ENCODE results near the gene RNF17. TPM values are rescaled to one million over a fixed set of nuclear protein-coding genes. Genes with fewer than 3 reads are reported as not detected.
A peak's percentile ranks its signal among the peaks of the same experiment; 100 is the strongest.

RNF17 gene
- total RNA-seq, 1 donor from 2014 or later = 0.12 TPM

DNA sequence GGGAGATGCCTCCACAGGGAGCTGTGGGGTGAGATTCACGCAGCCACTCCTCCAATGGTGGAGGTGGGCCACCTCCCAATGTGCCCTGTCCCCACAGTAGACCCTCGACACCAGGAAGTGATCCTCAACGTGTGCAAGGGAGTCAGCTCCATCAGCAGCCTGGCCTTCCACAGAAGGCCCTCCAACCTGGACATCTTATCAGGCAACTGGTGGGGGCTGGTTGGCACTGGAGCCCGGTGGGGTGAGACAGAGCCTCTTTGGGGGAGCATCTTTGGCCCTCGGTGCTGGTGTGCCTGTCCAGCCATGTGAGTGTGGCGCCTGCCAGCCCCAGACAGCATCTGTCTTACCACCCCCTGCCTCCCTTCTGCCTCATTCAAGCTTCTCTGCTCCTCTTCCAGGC is 19.7 kb upstream of the RNF17 start:
- Mint-ChIP-seq H3K27me3 (peaks cover 66% of the 10 kb centered on the region), H3K4me1 (ENCODE audit: unreplicated experiment) (peaks cover 8% of the 10 kb centered on the region), H3K36me3 (no peaks in the 10 kb centered on the region), H3K9me3 (no peaks in the 10 kb centered on the region), H3K4me3 (no peak overlapping the region), H3K27ac (no peak overlapping the region)
- TF ChIP-seq, protein P1, sequence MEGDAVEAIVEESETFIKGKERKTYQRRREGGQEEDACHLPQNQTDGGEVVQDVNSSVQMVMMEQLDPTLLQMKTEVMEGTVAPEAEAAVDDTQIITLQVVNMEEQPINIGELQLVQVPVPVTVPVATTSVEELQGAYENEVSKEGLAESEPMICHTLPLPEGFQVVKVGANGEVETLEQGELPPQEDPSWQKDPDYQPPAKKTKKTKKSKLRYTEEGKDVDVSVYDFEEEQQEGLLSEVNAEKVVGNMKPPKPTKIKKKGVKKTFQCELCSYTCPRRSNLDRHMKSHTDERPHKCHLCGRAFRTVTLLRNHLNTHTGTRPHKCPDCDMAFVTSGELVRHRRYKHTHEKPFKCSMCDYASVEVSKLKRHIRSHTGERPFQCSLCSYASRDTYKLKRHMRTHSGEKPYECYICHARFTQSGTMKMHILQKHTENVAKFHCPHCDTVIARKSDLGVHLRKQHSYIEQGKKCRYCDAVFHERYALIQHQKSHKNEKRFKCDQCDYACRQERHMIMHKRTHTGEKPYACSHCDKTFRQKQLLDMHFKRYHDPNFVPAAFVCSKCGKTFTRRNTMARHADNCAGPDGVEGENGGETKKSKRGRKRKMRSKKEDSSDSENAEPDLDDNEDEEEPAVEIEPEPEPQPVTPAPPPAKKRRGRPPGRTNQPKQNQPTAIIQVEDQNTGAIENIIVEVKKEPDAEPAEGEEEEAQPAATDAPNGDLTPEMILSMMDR (conservative IDR thresholded peaks at IDR 0.05) = no peak
- DNase-seq (ENCODE audit: extremely low spot score, unreplicated experiment) = no peak

DNA sequence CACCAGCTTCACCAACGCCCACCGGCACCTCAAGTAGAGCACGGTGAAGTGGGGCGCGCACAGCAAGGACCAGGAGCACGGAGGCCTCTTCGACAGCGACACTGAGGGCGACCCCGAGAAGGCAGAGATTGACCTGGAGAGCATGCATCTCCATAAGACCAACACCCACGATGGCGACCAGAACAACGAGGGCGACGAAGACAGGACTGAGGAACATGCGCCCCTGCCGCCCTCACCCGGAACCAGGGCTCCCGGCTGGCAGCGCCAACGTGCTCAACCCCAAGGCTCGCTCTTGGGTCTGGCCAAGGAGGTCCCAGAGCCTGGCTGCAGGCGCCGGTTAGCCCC is 18.5 kb upstream of the RNF17 start:
- H3K36me3 Mint-ChIP-seq = no peaks in the 10 kb centered on the region
- no peak for DNase-seq (ENCODE audit: extremely low spot score, unreplicated experiment)
- H3K9me3 Mint-ChIP-seq = no peaks in the 10 kb centered on the region
- peak overlapping the region; percentile 39 for H3K4me3 Mint-ChIP-seq
- peaks cover 8% of the 10 kb centered on the region for H3K4me1 Mint-ChIP-seq (ENCODE audit: unreplicated experiment)
- TF ChIP-seq, protein P1 (conservative IDR thresholded peaks at IDR 0.05) = no peak
- peaks cover 79% of the 10 kb centered on the region for H3K27me3 Mint-ChIP-seq
- no peak overlapping the region for H3K27ac Mint-ChIP-seq

DNA sequence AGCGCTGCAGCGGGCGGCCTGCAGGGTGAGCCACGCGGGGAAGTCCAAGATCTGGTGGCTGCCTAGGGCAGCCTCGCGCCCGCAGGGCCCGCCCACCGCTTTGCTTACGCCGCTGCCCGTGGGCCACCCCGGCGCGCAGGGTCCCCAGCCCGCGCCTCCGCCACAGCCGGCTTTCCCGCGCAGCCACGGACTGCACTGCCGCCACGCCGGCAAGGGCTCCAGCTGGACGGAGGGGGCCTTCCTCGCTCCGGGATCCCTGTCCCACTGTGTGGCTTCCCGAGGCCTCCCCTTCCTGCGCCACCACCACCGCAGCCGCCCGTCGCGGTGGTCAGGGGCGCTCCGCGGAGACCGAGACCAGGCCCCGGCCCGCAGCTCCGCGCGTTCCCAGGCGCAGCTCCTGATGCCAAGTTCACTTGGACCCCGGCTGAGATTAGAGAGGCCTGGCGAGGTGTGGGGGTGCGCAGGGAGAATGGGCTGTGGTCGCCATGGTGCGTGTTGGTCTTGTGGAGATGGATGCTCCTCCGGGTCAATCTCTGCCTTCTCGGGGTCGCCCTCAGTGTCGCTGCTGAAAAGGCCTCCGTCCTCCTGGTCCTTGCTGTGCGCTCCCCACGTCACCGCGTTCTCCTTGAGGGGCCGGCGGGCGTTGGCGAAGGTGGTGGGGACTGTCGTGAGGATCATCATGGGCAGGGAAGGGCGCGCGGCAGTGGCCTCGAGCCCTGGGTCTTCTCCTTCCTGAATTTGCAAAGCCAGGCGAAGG is 17.9 kb upstream of the RNF17 start:
- no peaks in the 10 kb centered on the region for H3K9me3 Mint-ChIP-seq
- H3K27ac Mint-ChIP-seq = no peak overlapping the region
- H3K4me1 Mint-ChIP-seq (ENCODE audit: unreplicated experiment) = peaks cover 8% of the 10 kb centered on the region
- DNase-seq (ENCODE audit: extremely low spot score, unreplicated experiment) = no peak
- no peaks in the 10 kb centered on the region for H3K36me3 Mint-ChIP-seq
- TF ChIP-seq, protein P1 (conservative IDR thresholded peaks at IDR 0.05) = no peak
- peak overlapping the region; percentile 54 for H3K4me3 Mint-ChIP-seq
- H3K27me3 Mint-ChIP-seq = peaks cover 84% of the 10 kb centered on the region

DNA sequence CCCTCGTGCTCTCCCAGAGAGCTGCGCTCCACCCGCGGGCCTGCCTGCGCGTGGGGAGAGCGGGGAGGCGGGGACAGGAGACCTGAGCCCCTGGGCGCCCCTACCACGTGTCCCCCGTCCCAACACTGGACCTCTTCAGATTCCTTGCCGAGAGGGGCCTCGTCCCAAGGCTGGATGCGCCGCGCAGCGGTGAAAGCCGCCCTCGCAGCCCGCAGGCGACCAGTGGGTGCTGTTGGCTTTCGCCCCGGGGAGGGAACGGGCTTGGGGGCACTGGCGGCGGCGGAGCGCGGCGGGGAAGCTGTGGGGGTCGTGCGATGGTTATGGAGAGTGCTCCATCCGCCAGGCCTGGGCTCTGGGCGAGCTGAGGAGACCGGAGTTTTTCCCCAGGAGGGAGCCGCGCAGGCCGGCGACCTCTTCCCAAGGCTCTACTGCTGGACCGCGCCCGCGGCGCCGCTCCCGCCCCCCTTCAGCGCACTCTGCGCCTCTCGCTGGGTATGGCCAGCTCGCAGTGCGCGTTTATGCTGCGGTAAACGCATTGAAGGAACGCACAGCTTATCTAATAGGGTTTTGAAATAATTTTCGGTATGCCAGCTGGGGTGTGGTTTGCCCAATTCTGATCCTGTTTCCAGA is 17.2 kb upstream of the RNF17 start:
- no peak for DNase-seq (ENCODE audit: extremely low spot score, unreplicated experiment)
- H3K36me3 Mint-ChIP-seq = no peaks in the 10 kb centered on the region
- peak overlapping the region; percentile 88 for H3K4me3 Mint-ChIP-seq
- H3K9me3 Mint-ChIP-seq = no peaks in the 10 kb centered on the region
- H3K27me3 Mint-ChIP-seq = peaks cover 90% of the 10 kb centered on the region
- TF ChIP-seq, protein P1 (conservative IDR thresholded peaks at IDR 0.05) = peak; percentile 62
- peaks cover 8% of the 10 kb centered on the region for H3K4me1 Mint-ChIP-seq (ENCODE audit: unreplicated experiment)
- no peak overlapping the region for H3K27ac Mint-ChIP-seq

DNA sequence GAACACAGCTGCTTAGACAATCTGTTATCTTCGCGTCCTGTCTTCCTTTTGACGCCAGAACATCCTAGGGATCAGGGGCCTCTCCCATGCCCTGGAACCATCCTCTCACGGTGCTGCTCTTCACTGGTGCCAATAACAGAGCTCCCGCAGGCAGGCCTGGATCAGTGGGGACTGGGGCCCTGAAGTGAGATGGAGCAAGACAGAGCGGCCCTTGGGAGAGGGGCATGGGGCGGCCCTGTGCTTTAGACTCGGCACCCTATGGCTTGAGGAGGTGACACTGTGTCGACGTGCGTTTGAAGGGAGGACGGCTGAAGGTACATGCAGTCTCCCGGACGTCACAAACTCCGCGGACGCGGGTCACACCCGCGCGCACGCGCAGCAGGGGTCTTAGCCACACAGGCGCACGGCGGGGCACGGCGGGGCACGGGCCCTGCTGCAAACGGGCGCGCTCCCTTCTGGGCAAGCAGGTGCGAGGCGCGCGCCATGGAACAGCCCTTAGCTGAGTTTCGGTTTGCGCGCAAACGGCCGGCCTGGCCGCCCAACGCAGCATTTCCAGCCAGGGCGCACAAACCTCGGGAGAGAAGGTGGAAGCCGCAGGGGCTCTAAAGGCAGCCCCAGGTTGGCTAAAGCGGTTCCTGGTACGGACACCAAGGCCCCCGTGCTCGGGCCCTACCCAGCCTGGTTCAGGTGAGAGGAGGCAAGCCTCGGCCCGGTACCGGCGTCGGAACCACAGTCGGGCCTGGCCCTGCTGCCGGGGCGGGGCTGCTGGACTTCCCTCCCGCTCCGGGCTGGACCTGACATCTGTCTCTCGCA is 16.5 kb upstream of the RNF17 start:
- Mint-ChIP-seq H3K4me1 (ENCODE audit: unreplicated experiment) (peaks cover 7% of the 10 kb centered on the region), H3K27ac (no peak overlapping the region), H3K9me3 (no peaks in the 10 kb centered on the region), H3K36me3 (no peaks in the 10 kb centered on the region), H3K4me3 (peak overlapping the region; percentile 88), H3K27me3 (peaks cover 90% of the 10 kb centered on the region)
- no peak for DNase-seq (ENCODE audit: extremely low spot score, unreplicated experiment)
- TF ChIP-seq, protein P1 (conservative IDR thresholded peaks at IDR 0.05) = no peak

All from type B pancreatic cell (in vitro differentiated cells).